Loucy (cell line): ENCODE measurements around the gene MYO10.

Experiments
- H2AFZ ChIP-seq: fragments of 200-600 bp; sonication (generic); 2 replicates; pipeline ENCODE4 v1.6.0; 2016; ENCODE audit warnings: antibody characterized with exemption, mild to moderate bottlenecking, low read length, moderate library complexity
- H3F3A ChIP-seq: fragments of 200-600 bp; 2 replicates; pipeline ENCODE4 v1.6.0; 2016; ENCODE audit warnings: antibody characterized with exemption, low read depth, mild to moderate bottlenecking
- H3K27me3 ChIP-seq: fragments of 200-600 bp; sonication (generic); 2 replicates; pipeline ENCODE4 v1.6.1; 2014; ENCODE audit warnings: low read length, mild to moderate bottlenecking; ENCODE audit not compliant: insufficient read depth, poor library complexity, severe bottlenecking
- H3K36me3 ChIP-seq: fragments of 200-600 bp; sonication (generic); 2 replicates; pipeline ENCODE4 v1.6.1; 2016; ENCODE audit warnings: low read length; ENCODE audit not compliant: insufficient read depth
- H3K4me1 ChIP-seq: fragments of 200-600 bp; sonication (generic); 2 replicates; pipeline ENCODE4 v1.5.1; 2014; ENCODE audit warnings: low read length, mild to moderate bottlenecking; ENCODE audit not compliant: insufficient read depth, poor library complexity, severe bottlenecking
- H3K4me2 ChIP-seq: fragments of 200-600 bp; sonication (generic); 2 replicates; pipeline ENCODE4 v1.6.0; 2014; ENCODE audit warnings: antibody characterized with exemption, low read length, low read depth, mild to moderate bottlenecking; ENCODE audit not compliant: poor library complexity, severe bottlenecking
- H3K4me3 ChIP-seq: fragments of 200-600 bp; sonication (generic); 2 replicates; pipeline ENCODE4 v1.5.1; 2014; ENCODE audit warnings: low read length, mild to moderate bottlenecking, mixed read lengths; ENCODE audit not compliant: poor library complexity, severe bottlenecking
- H3K79me2 ChIP-seq: fragments of 200-600 bp; sonication (generic); 2 replicates; pipeline ENCODE4 v1.6.1; 2014; ENCODE audit warnings: low read length; ENCODE audit not compliant: insufficient read depth
- H3K9ac ChIP-seq: fragments of 200-600 bp; sonication (generic); 2 replicates; pipeline ENCODE4 v1.6.0; 2014; ENCODE audit warnings: mild to moderate bottlenecking, low read depth, low read length, moderate library complexity; ENCODE audit not compliant: poor library complexity, severe bottlenecking
- H3K9me2 ChIP-seq: fragments of 200-600 bp; sonication (generic); replicated peaks from 2 replicates; pipeline ENCODE4 v1.6.1; 2016; ENCODE audit warnings: low read depth, low read length, mixed read lengths
- H3K9me3 ChIP-seq: fragments of 200-600 bp; sonication (generic); 2 replicates; pipeline ENCODE4 v1.6.1; 2014; ENCODE audit warnings: mild to moderate bottlenecking, antibody characterized with exemption, low read length, low read depth; ENCODE audit not compliant: insufficient read depth
- H4K20me1 ChIP-seq: fragments of 200-600 bp; sonication (generic); 2 replicates; pipeline ENCODE4 v1.6.0; 2014; ENCODE audit warnings: antibody characterized with exemption, low read length, mild to moderate bottlenecking; ENCODE audit not compliant: insufficient read depth, poor library complexity, severe bottlenecking
- EZH2phosphoT487 ChIP-seq: fragments of 200-600 bp; IDR thresholded peaks from 2 replicates; pipeline ENCODE4 v1.6.1; 2018; ENCODE audit warnings: antibody characterized with exemption, mild to moderate bottlenecking, moderate library complexity, borderline replicate concordance
- TF ChIP-seq, protein P1 (sequence below): fragments of 200-600 bp; sonication (generic); conservative IDR thresholded peaks from 2 replicates; pipeline ENCODE4 v1.5.1; 2014; ENCODE audit warnings: mild to moderate bottlenecking, antibody characterized with exemption, low read length

MYO10 gene

DNA sequence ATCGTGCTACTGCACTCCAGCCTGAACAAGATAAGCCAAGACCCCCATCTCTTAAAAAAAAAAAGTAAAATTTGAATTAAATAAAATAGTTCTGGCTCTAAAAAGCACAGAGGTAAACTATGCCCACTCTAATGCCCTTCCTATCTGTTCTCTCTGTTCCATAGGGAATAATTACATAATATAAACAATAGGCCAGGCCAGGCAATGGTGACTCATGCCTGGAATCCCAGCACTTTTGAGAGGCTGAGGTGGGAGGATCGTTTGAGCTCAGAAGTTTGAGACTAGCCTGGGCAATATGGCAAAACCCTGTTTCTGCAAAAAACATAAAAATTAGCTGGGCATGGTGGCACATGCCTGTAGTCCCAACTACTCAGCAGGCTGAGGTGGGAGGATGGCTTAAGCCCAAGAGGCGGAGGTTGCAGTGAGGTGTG lies 47.4 kb downstream of the MYO10 start:
- Histone ChIP-seq H3K27me3 (no peaks in the 10 kb centered on the region), H4K20me1 (no peaks in the 10 kb centered on the region), H3F3A (no peaks in the 10 kb centered on the region), H3K79me2 (no peaks in the 10 kb centered on the region), H3K4me1 (no peaks in the 10 kb centered on the region), H2AFZ (no peak overlapping the region), H3K36me3 (no peaks in the 10 kb centered on the region), H3K9me3 (no peaks in the 10 kb centered on the region; the same call in 1 of the 2 replicates), H3K9ac (no peak overlapping the region), H3K4me2 (no peak overlapping the region), H3K4me3 (no peak overlapping the region), H3K9me2 (no peaks in the 10 kb centered on the region)
- TF ChIP-seq, protein P1, sequence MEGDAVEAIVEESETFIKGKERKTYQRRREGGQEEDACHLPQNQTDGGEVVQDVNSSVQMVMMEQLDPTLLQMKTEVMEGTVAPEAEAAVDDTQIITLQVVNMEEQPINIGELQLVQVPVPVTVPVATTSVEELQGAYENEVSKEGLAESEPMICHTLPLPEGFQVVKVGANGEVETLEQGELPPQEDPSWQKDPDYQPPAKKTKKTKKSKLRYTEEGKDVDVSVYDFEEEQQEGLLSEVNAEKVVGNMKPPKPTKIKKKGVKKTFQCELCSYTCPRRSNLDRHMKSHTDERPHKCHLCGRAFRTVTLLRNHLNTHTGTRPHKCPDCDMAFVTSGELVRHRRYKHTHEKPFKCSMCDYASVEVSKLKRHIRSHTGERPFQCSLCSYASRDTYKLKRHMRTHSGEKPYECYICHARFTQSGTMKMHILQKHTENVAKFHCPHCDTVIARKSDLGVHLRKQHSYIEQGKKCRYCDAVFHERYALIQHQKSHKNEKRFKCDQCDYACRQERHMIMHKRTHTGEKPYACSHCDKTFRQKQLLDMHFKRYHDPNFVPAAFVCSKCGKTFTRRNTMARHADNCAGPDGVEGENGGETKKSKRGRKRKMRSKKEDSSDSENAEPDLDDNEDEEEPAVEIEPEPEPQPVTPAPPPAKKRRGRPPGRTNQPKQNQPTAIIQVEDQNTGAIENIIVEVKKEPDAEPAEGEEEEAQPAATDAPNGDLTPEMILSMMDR: no peak
- no peak for TF ChIP-seq EZH2phosphoT487

DNA sequence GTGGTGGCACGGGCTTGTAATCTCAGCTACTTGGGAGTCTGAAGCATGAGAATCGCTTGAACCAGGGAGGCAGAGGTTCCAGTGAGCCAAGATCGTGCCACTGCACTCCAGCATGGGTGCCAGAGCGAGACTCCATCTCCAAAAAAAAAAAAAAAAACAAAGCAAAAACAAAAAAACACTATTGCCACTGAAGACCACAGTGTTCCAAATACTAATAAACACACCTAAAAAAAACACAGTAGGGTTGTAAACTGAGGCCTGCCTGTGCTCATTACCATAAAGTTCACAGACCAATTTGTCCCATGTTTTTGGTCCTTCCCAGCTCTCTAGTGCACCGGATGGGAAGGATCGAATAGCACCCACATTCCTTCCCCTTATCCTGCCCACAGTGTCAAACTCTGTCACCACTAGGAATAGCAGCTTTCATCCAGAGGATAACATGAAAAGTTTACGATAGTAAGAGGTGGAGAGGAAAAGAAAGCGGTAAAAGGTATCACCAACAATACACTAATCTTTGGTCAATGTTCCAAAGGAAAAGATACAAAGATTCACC lies 49.2 kb downstream of the MYO10 start:
- no peak overlapping the region for H3K4me2 ChIP-seq
- no peaks in the 10 kb centered on the region for H4K20me1 ChIP-seq
- no peaks in the 10 kb centered on the region for H3K79me2 ChIP-seq
- no peaks in the 10 kb centered on the region for H3F3A ChIP-seq
- H3K4me3 ChIP-seq: no peak overlapping the region
- H3K9ac ChIP-seq: no peak overlapping the region
- H3K27me3 ChIP-seq: no peaks in the 10 kb centered on the region
- no peak for TF ChIP-seq EZH2phosphoT487
- no peaks in the 10 kb centered on the region for H3K36me3 ChIP-seq
- no peaks in the 10 kb centered on the region for H3K4me1 ChIP-seq
- H2AFZ ChIP-seq: no peak overlapping the region
- no peaks in the 10 kb centered on the region; the same call in 1 of the 2 replicates for H3K9me3 ChIP-seq
- no peaks in the 10 kb centered on the region for H3K9me2 ChIP-seq

DNA sequence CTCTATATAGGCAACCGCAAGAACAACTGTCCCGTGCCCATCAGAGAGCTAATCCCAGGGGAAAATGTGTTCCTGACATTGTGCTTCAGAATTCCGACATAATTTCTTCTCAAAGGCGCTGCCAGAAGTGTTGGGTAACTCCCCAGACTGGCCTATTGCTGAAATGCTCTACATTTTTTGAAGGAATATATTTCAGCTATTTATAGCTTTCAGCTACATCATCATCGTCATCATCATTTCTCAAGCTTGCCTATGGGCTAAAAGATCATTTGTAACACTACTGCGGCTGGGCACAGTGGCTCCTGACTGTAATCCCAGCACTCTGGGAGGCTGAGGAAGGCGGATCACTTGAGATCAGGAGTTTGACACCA lies 49.7 kb downstream of the MYO10 start:
- no peaks in the 10 kb centered on the region for H4K20me1 ChIP-seq
- H3F3A ChIP-seq: no peaks in the 10 kb centered on the region
- H3K36me3 ChIP-seq: no peaks in the 10 kb centered on the region
- no peaks in the 10 kb centered on the region for H3K4me1 ChIP-seq
- H3K9me3 ChIP-seq: no peaks in the 10 kb centered on the region; the same call in 1 of the 2 replicates
- no peak for TF ChIP-seq EZH2phosphoT487
- TF ChIP-seq, protein P1: no peak
- H2AFZ ChIP-seq: no peak overlapping the region
- H3K27me3 ChIP-seq: no peaks in the 10 kb centered on the region
- H3K4me3 ChIP-seq: no peak overlapping the region
- H3K4me2 ChIP-seq: no peak overlapping the region
- H3K9me2 ChIP-seq: no peaks in the 10 kb centered on the region
- no peaks in the 10 kb centered on the region for H3K79me2 ChIP-seq
- H3K9ac ChIP-seq: no peak overlapping the region
